ENCODE results near the gene RHBDF1. TPM values are rescaled to one million over a fixed set of nuclear protein-coding genes. Genes with fewer than 3 reads are reported as not detected.
"Not testable (repeated sequence)": the region's sequence is repeated elsewhere in the genome, so short reads cannot be mapped to it uniquely, and the experiment has no call there.

Gene RHBDF1
- polyA plus RNA-seq, 3 donors: 0.20 TPM; not detected in 2

- H3K4me1 Mint-ChIP-seq; H3K36me3 Mint-ChIP-seq; DNase-seq; H3K27ac ChIP-seq (ENCODE audit: low read depth in 1 of 2, low read length in 2 of 2); H3K79me2 ChIP-seq (ENCODE audit: insufficient read depth, low read length); H4K20me1 ChIP-seq (ENCODE audit: insufficient read depth, low read length); H2AFZ ChIP-seq (ENCODE audit: insufficient read depth, low read depth, low read length, poor library complexity, severe bottlenecking); H3K9me3 Mint-ChIP-seq; H3K4me2 ChIP-seq (replicated peaks; ENCODE audit: extremely low read depth, low read length, poor library complexity, severe bottlenecking); H3K27ac Mint-ChIP-seq; H3K36me3 ChIP-seq (replicated peaks in 1 of 2; ENCODE audit: control insufficient read depth in 1 of 2, insufficient read depth in 2 of 2, low read length in 2 of 2); H3K9ac ChIP-seq (ENCODE audit: insufficient read depth, low read length, poor library complexity, severe bottlenecking); H3K4me3 ChIP-seq (replicated peaks in 1 of 3; ENCODE audit: low read depth in 2 of 3, low read length in 3 of 3); H3K4me3 Mint-ChIP-seq; H3K4me1 ChIP-seq (ENCODE audit: control insufficient read depth in 1 of 2, insufficient read depth in 2 of 2, low read length in 2 of 2); H3K9me3 ChIP-seq (replicated peaks in 1 of 2; ENCODE audit: control insufficient read depth in 1 of 2, insufficient read depth in 1 of 2, low read length in 2 of 2); intact Hi-C loops (cut with micrococcal nuclease); H3K27me3 Mint-ChIP-seq (ENCODE audit: low read depth in 3 of 3); H3K27me3 ChIP-seq (ENCODE audit: control insufficient read depth in 2 of 2, insufficient read depth in 2 of 2, low read length in 2 of 2): not testable (repeated sequence)
- WGBS (ENCODE audit: insufficient coverage): 100% methylated on average over 2 of the region's 20 CpGs
Measured at GRCh38 chr16:17062-17765, 55.2 kb downstream of the RHBDF1 start.

GRCh38 chr16:10772-11171, 61.7 kb downstream of the RHBDF1 start:
- TF ChIP-seq CTCF (IDR thresholded peaks at IDR 0.05): peak; percentile 52
- no CpG with 5 or more reads among the region's 27 CpGs for WGBS (ENCODE audit: insufficient coverage)
- DNase-seq; H2AFZ ChIP-seq (ENCODE audit: insufficient read depth, low read depth, low read length, poor library complexity, severe bottlenecking); H3K27me3 ChIP-seq (ENCODE audit: control insufficient read depth in 2 of 2, insufficient read depth in 2 of 2, low read length in 2 of 2); H3K4me1 ChIP-seq (ENCODE audit: control insufficient read depth in 1 of 2, insufficient read depth in 2 of 2, low read length in 2 of 2); intact Hi-C loops (cut with micrococcal nuclease); H3K9me3 ChIP-seq (replicated peaks in 1 of 2; ENCODE audit: control insufficient read depth in 1 of 2, insufficient read depth in 1 of 2, low read length in 2 of 2); H4K20me1 ChIP-seq (ENCODE audit: insufficient read depth, low read length); H3K27me3 Mint-ChIP-seq (ENCODE audit: low read depth in 3 of 3); H3K4me2 ChIP-seq (replicated peaks; ENCODE audit: extremely low read depth, low read length, poor library complexity, severe bottlenecking); H3K27ac ChIP-seq (ENCODE audit: low read depth in 1 of 2, low read length in 2 of 2); H3K79me2 ChIP-seq (ENCODE audit: insufficient read depth, low read length); H3K4me1 Mint-ChIP-seq; H3K27ac Mint-ChIP-seq; H3K9me3 Mint-ChIP-seq; H3K36me3 Mint-ChIP-seq; H3K4me3 Mint-ChIP-seq; H3K36me3 ChIP-seq (replicated peaks in 1 of 2; ENCODE audit: control insufficient read depth in 1 of 2, insufficient read depth in 2 of 2, low read length in 2 of 2); H3K4me3 ChIP-seq (replicated peaks in 1 of 3; ENCODE audit: low read depth in 2 of 3, low read length in 3 of 3); H3K9ac ChIP-seq (ENCODE audit: insufficient read depth, low read length, poor library complexity, severe bottlenecking): not testable (repeated sequence)
